T-cell (primary cell): Measurements from ENCODE around the gene MAGI3. TPM values are rescaled to one million over a fixed set of nuclear protein-coding genes. Genes with fewer than 3 reads are reported as not detected.

Experiments
- ATAC-seq, 4 experiments: fragments of 200-7000 bp in 3 of 4; fragments of 150-1000 bp in 1 of 4; cut with Tn5 transposase; replicated peaks in 1 of 4; 1 replicate in 3 of 4; 2 replicates in 1 of 4; pipeline ENCODE4 v1.10.0; 2021; ENCODE audit warnings: moderate library complexity in 3 of 4, mild to moderate bottlenecking in 2 of 4, moderate number of reproducible peaks in 1 of 4
- CTCF ChIA-PET, 2 donors: fragments of 300-600 bp; sonication (Branson Sonifier 250); formaldehyde crosslinking; loops; one replicate each; lab custom pipeline; 2022; ENCODE audit warnings: antibody characterized with exemption in 2 of 2; lab: Charles Lee
- POLR2A ChIA-PET, 2 donors: fragments of 300-600 bp; sonication (Branson Sonifier 250); formaldehyde crosslinking; loops; one replicate each; lab custom pipeline; 2022; ENCODE audit warnings: antibody characterized with exemption in 2 of 2; lab: Charles Lee
- DNase-seq, 35 experiments: peaks; one replicate each; pipeline versions ENCODE4 v3.0.0 to v3.0.0-alpha.2; 2013 to 2023
- H3K27ac ChIP-seq: one replicate; pipeline ENCODE4 v1.5.1; 2013; ENCODE audit warnings: low read length
- H3K27me3 ChIP-seq, 2 experiments: replicated peaks in 1 of 2; 1 replicate in 1 of 2; 2 replicates in 1 of 2; pipeline versions ENCODE4 v1.6.1 to v1.7.0; 2013; ENCODE audit warnings: low read length in 1 of 2, mixed read lengths in 1 of 2; ENCODE audit not compliant: control insufficient read depth in 2 of 2, insufficient read depth in 2 of 2; ENCODE audit errors: extremely low read depth in 1 of 2
- H3K36me3 ChIP-seq, 2 donors: 1 replicate in 1 of 2; 2 replicates in 1 of 2; pipeline versions ENCODE4 v1.6.1 to v1.7.0; 2013; ENCODE audit warnings: low read length in 1 of 2; ENCODE audit not compliant: control insufficient read depth in 2 of 2, insufficient read depth in 1 of 2; ENCODE audit errors: extremely low read depth in 1 of 2
- H3K4me1 ChIP-seq, 2 experiments: 1 replicate in 1 of 2; 2 replicates in 1 of 2; pipeline versions ENCODE4 v1.6.1 to v1.7.0; 2013; ENCODE audit warnings: low read length in 2 of 2, mixed read lengths in 1 of 2; ENCODE audit not compliant: insufficient read depth in 2 of 2, control insufficient read depth in 1 of 2; ENCODE audit errors: extremely low read depth in 1 of 2
- H3K4me3 ChIP-seq, 2 donors: 1 replicate in 1 of 2; 2 replicates in 1 of 2; pipeline versions ENCODE4 v1.5.1 to v1.7.0; 2013; ENCODE audit warnings: mild to moderate bottlenecking in 2 of 2, low read length in 1 of 2, moderate library complexity in 1 of 2; ENCODE audit not compliant: control insufficient read depth in 1 of 2; ENCODE audit errors: extremely low read depth in 1 of 2
- H3K9me3 ChIP-seq: 2 replicates; pipeline ENCODE4 v1.7.0; 2013
- H3K27ac Mint-ChIP-seq, 2 donors: one replicate each; pipeline ENCODE4 v1.8.0; 2020 to 2021; ENCODE audit warnings: mild to moderate bottlenecking in 2 of 2, mixed read lengths in 2 of 2
- H3K27me3 Mint-ChIP-seq, 2 donors: one replicate each; pipeline ENCODE4 v1.8.0; 2021 to 2022; ENCODE audit warnings: mixed read lengths in 2 of 2
- H3K36me3 Mint-ChIP-seq: one replicate; pipeline ENCODE4 v1.8.0; 2021; ENCODE audit warnings: mixed read lengths
- H3K4me1 Mint-ChIP-seq, 3 donors: one replicate each; pipeline ENCODE4 v1.8.0; 2020 to 2022; ENCODE audit warnings: mixed read lengths in 3 of 3, mild to moderate bottlenecking in 1 of 3
- H3K4me3 Mint-ChIP-seq, 3 donors: one replicate each; pipeline ENCODE4 v1.8.0; 2020 to 2022; ENCODE audit warnings: mild to moderate bottlenecking in 3 of 3, mixed read lengths in 3 of 3, moderate library complexity in 3 of 3
- H3K9me3 Mint-ChIP-seq, 3 donors: one replicate each; pipeline ENCODE4 v1.8.0; 2020 to 2022; ENCODE audit warnings: mixed read lengths in 3 of 3
- WGBS: methylation state at CpG from one replicate; pipeline ENCODE4 v1.1.5; 2013; ENCODE audit warnings: missing lambda C conversion rate; ENCODE audit not compliant: insufficient coverage; 5-methylcytosine and 5-hydroxymethylcytosine counted together
- total RNA-seq, 35 experiments: library from RNA in 6 of 35; stranded (reverse) in 6 of 35; fragments of 120-200 nt in 1 of 35; gene quantifications; one replicate each; pipeline versions ENCODE4 v1.2.1 to v1.2.4 and lab custom pipeline; 2013 to 2026

The MAGI3 gene
- total RNA-seq, 5 donors from 2014 or later (not counting 1 experiment from before 2014, with no cell fraction given): 4.5 to 8.1 (median 5.6) TPM

- Histone ChIP-seq H3K9me3 (no peaks in the 10 kb centered on the region), H3K4me1 (peaks cover 9 to 15% of the 10 kb centered on the region in 2 experiments), H3K27ac (no peak overlapping the region), H3K27me3 (peaks cover 3 to 9% of the 10 kb centered on the region in 2 experiments), H3K36me3 (no peaks in the 10 kb centered on the region), H3K4me3 (no peak overlapping the region)
- ChIA-PET CTCF (no interaction called here), POLR2A (interaction anchor here in 1 of 2 donors (0.6 kb wide), 1 partner anchor 390 kb away, joined by 3 read pairs; no protein-coding TSS in a partner anchor)
- Mint-ChIP-seq H3K9me3 (no peaks in the 10 kb centered on the region), H3K4me1 (peaks cover 11 to 14% (median 13%) of the 10 kb centered on the region in 3 donors), H3K36me3 (no peaks in the 10 kb centered on the region), H3K27ac (no peak overlapping the region), H3K27me3 (peaks cover 19 to 28% of the 10 kb centered on the region in 2 donors), H3K4me3 (no peak overlapping the region)
- no peak for DNase-seq
- WGBS: no CpG with 5 or more reads among the region's 1 CpG
- ATAC-seq: no peak
Measured at GRCh38 chr1:113394863-113395259, 4.5 kb downstream of the MAGI3 start.

- DNase-seq (no peak), ATAC-seq (no peak)
- H3K4me1 Mint-ChIP-seq: peaks cover 11 to 14% (median 13%) of the 10 kb centered on the region in 3 donors
- no CpG with 5 or more reads among the region's 2 CpGs for WGBS
- CTCF ChIA-PET: interaction anchor here in 1 of 2 donors (0.5 kb wide), 1 partner anchor 318 kb away, joined by 3 read pairs; no protein-coding TSS in a partner anchor
- H3K4me1 ChIP-seq: peaks cover 8 to 15% of the 10 kb centered on the region in 2 experiments
- H3K9me3 ChIP-seq: no peaks in the 10 kb centered on the region
- H3K27me3 ChIP-seq: peaks cover 3 to 8% of the 10 kb centered on the region in 2 experiments
- no peak overlapping the region for H3K4me3 Mint-ChIP-seq
- no peak overlapping the region for H3K27ac ChIP-seq
- H3K36me3 Mint-ChIP-seq: no peaks in the 10 kb centered on the region
- H3K27me3 Mint-ChIP-seq: peaks cover 19 to 28% of the 10 kb centered on the region in 2 donors
- H3K4me3 ChIP-seq: no peak overlapping the region
- no peaks in the 10 kb centered on the region for H3K9me3 Mint-ChIP-seq
- H3K36me3 ChIP-seq: no peaks in the 10 kb centered on the region
- POLR2A ChIA-PET: interaction anchor here in 1 of 2 donors (0.6 kb wide), 1 partner anchor 416 kb away, joined by 4 read pairs; the partner anchor contains the start of gene RSBN1
- no peak overlapping the region for H3K27ac Mint-ChIP-seq
Measured at GRCh38 chr1:113396102-113396501, 5.8 kb downstream of the MAGI3 start.

GRCh38 chr1:113396585-113396984, 6.3 kb downstream of the MAGI3 start:
- ATAC-seq (no peak), DNase-seq (no peak)
- H3K9me3 ChIP-seq: no peaks in the 10 kb centered on the region
- Mint-ChIP-seq H3K27ac (no peak overlapping the region), H3K27me3 (peaks cover 19 to 28% of the 10 kb centered on the region in 2 donors), H3K9me3 (no peaks in the 10 kb centered on the region), H3K4me1 (peaks cover 8 to 12% (median 10%) of the 10 kb centered on the region in 3 donors), H3K36me3 (no peaks in the 10 kb centered on the region), H3K4me3 (no peak overlapping the region)
- no peaks in the 10 kb centered on the region for H3K36me3 ChIP-seq
- CTCF ChIA-PET: interaction anchor here in 1 of 2 donors (0.5 kb wide), 1 partner anchor 318 kb away, joined by 3 read pairs; no protein-coding TSS in a partner anchor
- POLR2A ChIA-PET: interaction anchor here in 1 of 2 donors (0.5 to 0.6 kb wide), 2 partner anchors 158 to 416 kb away, joined by 3 to 4 read pairs; partner anchors contain the start of gene RSBN1
- H3K4me1 ChIP-seq: peaks cover 3 to 12% of the 10 kb centered on the region in 2 experiments
- peaks cover 3% of the 10 kb centered on the region in 2 experiments for H3K27me3 ChIP-seq
- WGBS: 83% methylated on average over 1 of the region's 3 CpGs
- H3K27ac ChIP-seq: no peak overlapping the region
- H3K4me3 ChIP-seq: no peak overlapping the region

GRCh38 chr1:113399062-113399583, 8.8 kb downstream of the MAGI3 start:
- H3K36me3 ChIP-seq: no peaks in the 10 kb centered on the region
- Mint-ChIP-seq H3K4me1 (peaks cover 1 to 7% (median 4%) of the 10 kb centered on the region in 3 donors), H3K27me3 (peaks cover 19 to 26% of the 10 kb centered on the region in 2 donors), H3K36me3 (no peaks in the 10 kb centered on the region), H3K9me3 (no peaks in the 10 kb centered on the region), H3K27ac (no peak overlapping the region), H3K4me3 (no peak overlapping the region)
- H3K4me3 ChIP-seq: no peak overlapping the region
- ATAC-seq (no peak), DNase-seq (no peak)
- peaks cover 0 to 3% of the 10 kb centered on the region in 2 experiments for H3K27me3 ChIP-seq
- POLR2A ChIA-PET: no interaction called here
- CTCF ChIA-PET: interaction anchor here in 1 of 2 donors (1.2 kb wide), 1 partner anchor 10 kb away, joined by 4 read pairs; no protein-coding TSS in a partner anchor
- no peaks in the 10 kb centered on the region for H3K4me1 ChIP-seq
- H3K27ac ChIP-seq: no peak overlapping the region
- H3K9me3 ChIP-seq: no peaks in the 10 kb centered on the region
- no CpG with 5 or more reads among the region's 5 CpGs for WGBS

- WGBS: no CpG with 5 or more reads among the region's 4 CpGs
- CTCF ChIA-PET: no interaction called here
- H3K4me1 Mint-ChIP-seq: peaks cover 0 to 7% (median 4%) of the 10 kb centered on the region in 3 donors
Measured at GRCh38 chr1:113401067-113401466, 10.8 kb downstream of the MAGI3 start.

GRCh38 chr1:113401728-113402127, 11.4 kb downstream of the MAGI3 start:
- no peak overlapping the region for H3K27ac Mint-ChIP-seq
- Histone ChIP-seq H3K4me1 (no peaks in the 10 kb centered on the region), H3K4me3 (no peak overlapping the region), H3K27ac (no peak overlapping the region), H3K27me3 (peaks cover 0 to 3% of the 10 kb centered on the region in 2 experiments), H3K9me3 (no peaks in the 10 kb centered on the region), H3K36me3 (no peaks in the 10 kb centered on the region)
- H3K4me3 Mint-ChIP-seq: no peak overlapping the region
- WGBS: no CpG with 5 or more reads among the region's 3 CpGs
- DNase-seq (no peak), ATAC-seq (no peak)
- H3K27me3 Mint-ChIP-seq: peaks cover 15 to 21% of the 10 kb centered on the region in 2 donors
- H3K9me3 Mint-ChIP-seq: no peaks in the 10 kb centered on the region
- no peaks in the 10 kb centered on the region for H3K36me3 Mint-ChIP-seq
- peaks cover 0 to 7% (median 4%) of the 10 kb centered on the region in 3 donors for H3K4me1 Mint-ChIP-seq
- ChIA-PET POLR2A (no interaction called here), CTCF (interaction anchor here in 1 of 2 donors (1.3 kb wide), 1 partner anchor 9 kb away, joined by 3 read pairs; no protein-coding TSS in a partner anchor)

More at GRCh38 chr1:113401067-113401466, 10.8 kb downstream of the MAGI3 start:
- no peak for DNase-seq
- Histone ChIP-seq H3K27ac (no peak overlapping the region), H3K4me3 (no peak overlapping the region), H3K9me3 (no peaks in the 10 kb centered on the region), H3K4me1 (no peaks in the 10 kb centered on the region), H3K27me3 (peaks cover 0 to 3% of the 10 kb centered on the region in 2 experiments), H3K36me3 (no peaks in the 10 kb centered on the region)
- Mint-ChIP-seq H3K27me3 (peaks cover 17 to 22% of the 10 kb centered on the region in 2 donors), H3K4me3 (no peak overlapping the region), H3K9me3 (no peaks in the 10 kb centered on the region), H3K36me3 (no peaks in the 10 kb centered on the region), H3K27ac (no peak overlapping the region)
- POLR2A ChIA-PET: no interaction called here
- no peak for ATAC-seq
